22Rv1 (cell line): Measurements from ENCODE around the gene CYP11A1.

ENCODE experiments used
- H3K27ac ChIP-seq: fragments of 450-650 bp; 2 replicates; pipeline ENCODE4 v1.5.1; 2017
- ZFX ChIP-seq: fragments of 450-650 bp; IDR thresholded peaks from 2 replicates; pipeline ENCODE4 v1.6.1; 2017; ENCODE audit warnings: antibody characterized with exemption, borderline replicate concordance
- TF ChIP-seq, protein P1 (sequence below): fragments of 450-650 bp; IDR thresholded peaks from 2 replicates; pipeline ENCODE4 v1.5.1; 2017; ENCODE audit warnings: mild to moderate bottlenecking

Gene CYP11A1

DNA sequence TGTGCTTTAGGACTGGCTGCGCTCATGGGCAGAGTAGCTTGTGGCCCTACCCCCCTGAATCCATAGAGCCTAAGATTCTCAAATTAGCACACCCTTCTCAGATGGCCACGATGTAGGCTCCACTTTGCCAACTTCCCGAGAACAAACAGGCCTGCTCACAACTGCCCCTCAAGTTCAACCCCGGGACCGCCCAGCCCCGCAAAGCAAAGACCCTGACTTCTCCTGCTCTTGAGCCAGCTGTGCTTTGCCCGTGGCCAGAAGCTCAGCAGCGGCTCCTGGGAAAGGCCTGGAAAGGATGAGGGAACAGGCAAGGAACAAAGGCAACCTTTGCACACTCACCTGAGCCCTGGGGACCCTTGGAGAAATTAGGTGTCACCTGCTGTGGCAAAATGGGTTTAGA is 32.0 kb downstream of the CYP11A1 start:
- no peak overlapping the region for H3K27ac ChIP-seq
- TF ChIP-seq, protein P1, sequence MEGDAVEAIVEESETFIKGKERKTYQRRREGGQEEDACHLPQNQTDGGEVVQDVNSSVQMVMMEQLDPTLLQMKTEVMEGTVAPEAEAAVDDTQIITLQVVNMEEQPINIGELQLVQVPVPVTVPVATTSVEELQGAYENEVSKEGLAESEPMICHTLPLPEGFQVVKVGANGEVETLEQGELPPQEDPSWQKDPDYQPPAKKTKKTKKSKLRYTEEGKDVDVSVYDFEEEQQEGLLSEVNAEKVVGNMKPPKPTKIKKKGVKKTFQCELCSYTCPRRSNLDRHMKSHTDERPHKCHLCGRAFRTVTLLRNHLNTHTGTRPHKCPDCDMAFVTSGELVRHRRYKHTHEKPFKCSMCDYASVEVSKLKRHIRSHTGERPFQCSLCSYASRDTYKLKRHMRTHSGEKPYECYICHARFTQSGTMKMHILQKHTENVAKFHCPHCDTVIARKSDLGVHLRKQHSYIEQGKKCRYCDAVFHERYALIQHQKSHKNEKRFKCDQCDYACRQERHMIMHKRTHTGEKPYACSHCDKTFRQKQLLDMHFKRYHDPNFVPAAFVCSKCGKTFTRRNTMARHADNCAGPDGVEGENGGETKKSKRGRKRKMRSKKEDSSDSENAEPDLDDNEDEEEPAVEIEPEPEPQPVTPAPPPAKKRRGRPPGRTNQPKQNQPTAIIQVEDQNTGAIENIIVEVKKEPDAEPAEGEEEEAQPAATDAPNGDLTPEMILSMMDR = no peak
- TF ChIP-seq ZFX = no peak

DNA sequence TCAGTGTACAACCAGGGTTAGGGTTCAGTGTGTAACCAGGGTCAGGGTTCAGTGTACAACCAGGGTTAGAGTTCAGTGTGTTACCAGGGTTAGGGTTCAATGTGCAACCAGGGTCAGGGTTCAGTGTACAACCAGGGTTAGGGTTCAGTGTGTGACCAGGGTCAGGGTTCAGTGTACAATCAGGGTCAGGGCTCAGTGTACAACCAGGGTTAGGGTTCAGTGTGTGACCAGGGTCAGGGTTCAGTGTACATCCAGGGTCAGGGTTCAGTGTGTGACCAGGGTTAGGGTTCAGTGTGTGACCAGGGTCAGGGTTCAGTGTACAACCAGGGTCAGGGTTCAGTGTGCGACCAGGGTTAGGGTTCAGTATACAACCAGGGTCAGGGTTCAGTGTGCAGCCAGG is 33.3 kb downstream of the CYP11A1 start:
- H3K27ac ChIP-seq = no peak overlapping the region
- no peak for TF ChIP-seq ZFX

DNA sequence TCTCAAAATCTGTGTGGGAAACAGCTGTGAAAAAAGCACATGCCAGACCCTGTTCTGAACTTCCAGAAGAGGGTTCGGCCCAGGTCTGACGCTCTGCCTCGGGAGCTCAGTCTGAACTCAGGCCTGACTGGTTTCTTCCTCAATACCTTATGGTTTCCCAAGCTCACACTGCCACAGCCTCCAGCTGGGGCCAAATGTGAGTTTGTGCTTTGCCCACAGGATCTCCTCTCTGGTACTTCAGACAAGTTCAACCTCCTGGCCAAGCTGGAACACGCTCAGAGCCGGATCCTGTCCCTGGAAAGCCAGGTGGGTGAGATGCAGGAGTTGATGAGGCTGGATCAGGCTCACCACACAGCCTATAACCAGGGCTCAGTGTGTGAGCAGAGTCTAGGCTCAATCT is 33.8 kb downstream of the CYP11A1 start:
- H3K27ac ChIP-seq = no peak overlapping the region
- TF ChIP-seq, protein P1 = no peak
- no peak for TF ChIP-seq ZFX

DNA sequence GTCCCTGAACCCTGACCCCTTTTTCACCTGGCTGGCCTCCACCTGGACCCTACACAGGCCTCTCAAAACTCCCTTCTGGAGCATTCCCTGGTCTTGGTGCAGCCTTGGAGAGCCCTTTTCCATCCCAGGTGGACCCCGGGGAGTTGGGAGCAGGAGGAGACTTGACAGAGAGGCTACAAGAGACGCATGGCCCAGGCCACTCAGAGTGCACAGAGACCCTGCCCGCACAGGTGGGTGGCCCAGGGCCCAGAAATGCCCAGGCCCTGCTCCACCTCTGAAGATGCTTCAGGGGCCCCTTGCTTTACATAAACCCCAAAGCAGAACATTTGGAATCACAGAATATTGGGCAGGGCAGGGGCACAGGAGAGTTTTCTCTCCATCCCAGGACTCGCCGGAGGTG is 34.4 kb downstream of the CYP11A1 start:
- no peak overlapping the region for H3K27ac ChIP-seq
- no peak for TF ChIP-seq ZFX
- TF ChIP-seq, protein P1 = no peak

DNA sequence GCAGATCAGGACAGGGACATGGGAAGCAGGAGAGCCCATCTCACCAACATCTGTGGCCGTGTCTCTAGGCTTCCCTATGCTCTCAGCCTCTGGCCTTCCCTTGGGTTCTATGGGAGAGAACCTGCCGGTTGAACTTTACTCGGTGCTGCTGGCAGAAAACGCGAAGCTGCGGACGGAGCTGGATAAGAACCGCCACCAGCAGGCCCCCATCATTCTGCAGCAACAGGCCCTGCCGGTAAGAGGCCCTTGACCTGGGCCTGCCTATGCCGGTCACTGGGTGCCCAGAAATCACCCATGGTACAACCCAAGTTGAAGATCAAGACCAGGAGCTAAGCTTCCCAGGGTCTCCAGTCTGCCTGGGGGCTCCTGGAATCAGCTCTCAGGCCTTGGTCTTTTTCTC is 34.8 kb downstream of the CYP11A1 start:
- no peak overlapping the region for H3K27ac ChIP-seq
- TF ChIP-seq ZFX = no peak
- TF ChIP-seq, protein P1 = no peak

DNA sequence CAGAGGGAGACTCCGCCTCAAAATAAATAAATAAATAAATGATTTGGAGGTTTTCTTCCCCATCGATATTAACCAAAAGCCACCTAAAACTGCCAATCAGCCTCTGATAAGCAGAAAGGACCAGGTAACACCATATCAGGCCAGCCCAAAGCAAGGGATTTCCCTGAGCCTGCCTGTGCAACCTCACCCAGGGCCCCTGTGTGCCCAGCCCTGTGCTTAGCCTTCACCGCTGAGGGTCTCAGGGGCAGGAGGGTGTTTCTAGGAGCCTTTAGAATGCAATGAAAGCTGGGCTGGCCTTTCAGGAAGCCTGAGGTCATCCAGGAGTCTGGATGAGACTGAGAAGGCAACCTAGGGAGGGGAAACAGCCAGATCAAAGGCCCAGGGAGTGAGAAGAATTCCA is 35.4 kb downstream of the CYP11A1 start:
- TF ChIP-seq ZFX = no peak
- TF ChIP-seq, protein P1 = no peak
- H3K27ac ChIP-seq = no peak overlapping the region

DNA sequence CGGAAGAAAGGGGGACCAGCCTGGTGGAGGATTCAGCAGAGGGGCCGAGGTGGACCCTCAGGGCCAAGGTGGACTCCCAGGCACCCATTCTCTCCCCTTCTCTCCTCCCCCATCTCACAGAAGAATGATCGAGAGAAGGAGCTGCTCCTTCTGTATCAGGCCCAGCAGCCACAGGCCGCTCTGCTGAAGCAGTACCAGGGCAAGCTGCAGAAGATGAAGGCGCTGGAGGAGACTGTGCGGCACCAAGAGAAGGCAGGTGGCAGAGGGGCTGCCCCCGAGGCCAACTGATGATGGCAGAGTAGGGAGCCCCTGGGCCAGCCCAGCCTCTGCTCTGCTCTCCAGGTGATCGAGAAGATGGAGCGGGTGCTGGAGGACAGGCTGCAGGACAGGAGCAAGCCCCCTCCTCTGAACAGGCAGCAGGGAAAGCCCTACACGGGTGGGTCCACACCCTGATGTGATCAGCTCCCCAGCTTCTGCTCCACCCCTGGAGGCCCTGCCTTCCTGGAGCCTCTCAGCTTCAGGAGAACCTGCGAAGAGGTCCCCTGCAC is 36.5 kb downstream of the CYP11A1 start:
- H3K27ac ChIP-seq = no peak overlapping the region
- TF ChIP-seq, protein P1 = no peak
- TF ChIP-seq ZFX = no peak
